Smooth muscle cell (in vitro differentiated cells): ENCODE data around the gene CACNA1C. TPM values are rescaled to one million over a fixed set of nuclear protein-coding genes. Genes with fewer than 3 reads are reported as not detected.

ENCODE experiments used
- DNase-seq: peaks from one replicate; lab custom pipeline; 2025; ENCODE audit not compliant: unreplicated experiment; lab: John Stamatoyannopoulos, UW
- H2AFZ ChIP-seq: fragments of 200-600 bp; sonication (generic); 2 replicates; pipeline ENCODE4 v1.6.0; 2016; ENCODE audit warnings: antibody characterized with exemption, low read depth, mild to moderate bottlenecking
- H3F3A ChIP-seq: fragments of 200-600 bp; sonication (generic); 2 replicates; pipeline ENCODE4 v1.6.0; 2017; ENCODE audit warnings: antibody characterized with exemption, low read depth
- H3K27ac ChIP-seq: fragments of 200-600 bp; sonication (generic); 2 replicates; pipeline ENCODE4 v1.5.1; 2016; ENCODE audit warnings: low read depth, mild to moderate bottlenecking
- H3K27me3 ChIP-seq: fragments of 200-600 bp; sonication (generic); 2 replicates; pipeline ENCODE4 v1.6.1; 2016; ENCODE audit warnings: low read depth, mild to moderate bottlenecking
- H3K36me3 ChIP-seq: fragments of 200-600 bp; sonication (generic); 2 replicates; pipeline ENCODE4 v1.5.1; 2016; ENCODE audit warnings: low read depth
- H3K4me1 ChIP-seq: fragments of 200-600 bp; sonication (generic); 2 replicates; pipeline ENCODE4 v1.5.1; 2016; ENCODE audit warnings: low read depth
- H3K4me2 ChIP-seq: fragments of 200-600 bp; sonication (generic); 2 replicates; pipeline ENCODE4 v1.6.0; 2016; ENCODE audit warnings: mild to moderate bottlenecking
- H3K4me3 ChIP-seq: fragments of 200-600 bp; sonication (generic); 2 replicates; pipeline ENCODE4 v1.5.1; 2016; ENCODE audit warnings: mild to moderate bottlenecking
- H3K79me2 ChIP-seq: fragments of 200-600 bp; sonication (generic); 2 replicates; pipeline ENCODE4 v1.6.0; 2016; ENCODE audit warnings: low read depth, mild to moderate bottlenecking
- H3K9ac ChIP-seq: fragments of 200-600 bp; sonication (generic); 2 replicates; pipeline ENCODE4 v1.6.0; 2016; ENCODE audit warnings: low read depth
- H3K9me3 ChIP-seq: fragments of 200-600 bp; sonication (generic); replicated peaks from 2 replicates; pipeline ENCODE4 v1.5.1; 2016; ENCODE audit warnings: low read depth
- H4K20me1 ChIP-seq: fragments of 200-600 bp; sonication (generic); 2 replicates; pipeline ENCODE4 v1.6.0; 2016; ENCODE audit warnings: low read depth
- WGBS: methylation state at CpG from one replicate; pipeline ENCODE4 v1.1.7; 2016; ENCODE audit warnings: low lambda C conversion rate; 5-methylcytosine and 5-hydroxymethylcytosine counted together
- polyA plus RNA-seq: library from polyadenylated mRNA; unstranded; fragments of >200 nt; fragmentation: Nextera tagmentation; extraction: Ambion mirVana; gene quantifications from 2 replicates; pipeline ENCODE4 v1.2.1, GENCODE V29; 2016
- total RNA-seq: library from RNA; depleted of rRNA; stranded (reverse); fragments of >200 nt; gene quantifications from 2 replicates; pipeline ENCODE4 v1.2.3, GENCODE V29; 2014
- TF ChIP-seq, protein P1 (sequence below): fragments of 200-600 bp; sonication (generic); IDR thresholded peaks from 2 replicates; pipeline ENCODE4 v1.5.1; 2017; ENCODE audit warnings: borderline replicate concordance, mild to moderate bottlenecking, antibody characterized with exemption; ENCODE audit not compliant: insufficient read depth, poor library complexity, severe bottlenecking

Gene CACNA1C
- total and polyA plus RNA-seq, 2 experiments from 2014 or later, result 1.6 to 4.5 TPM

DNA sequence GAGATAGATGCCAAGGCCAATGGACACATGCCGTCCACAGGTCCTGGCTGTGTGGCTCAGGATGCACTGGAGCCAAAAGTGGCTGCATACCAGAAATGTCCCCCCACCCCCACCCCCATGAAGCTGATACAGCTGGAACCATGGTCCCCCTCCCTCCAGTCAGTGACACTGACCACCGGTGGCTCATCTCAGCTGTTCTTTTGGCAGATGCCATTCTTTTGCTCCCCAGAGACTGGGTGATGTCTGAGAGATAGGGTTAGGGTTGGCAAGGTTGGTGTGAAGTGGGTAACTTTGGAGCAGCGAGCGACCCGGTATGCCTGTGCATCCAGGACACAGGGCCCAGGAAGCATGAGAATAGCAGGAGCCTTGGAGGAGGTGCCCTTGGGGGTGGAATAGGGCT lies 285.6 kb downstream of the CACNA1C start:
- no peak for DNase-seq
- TF ChIP-seq, protein P1, sequence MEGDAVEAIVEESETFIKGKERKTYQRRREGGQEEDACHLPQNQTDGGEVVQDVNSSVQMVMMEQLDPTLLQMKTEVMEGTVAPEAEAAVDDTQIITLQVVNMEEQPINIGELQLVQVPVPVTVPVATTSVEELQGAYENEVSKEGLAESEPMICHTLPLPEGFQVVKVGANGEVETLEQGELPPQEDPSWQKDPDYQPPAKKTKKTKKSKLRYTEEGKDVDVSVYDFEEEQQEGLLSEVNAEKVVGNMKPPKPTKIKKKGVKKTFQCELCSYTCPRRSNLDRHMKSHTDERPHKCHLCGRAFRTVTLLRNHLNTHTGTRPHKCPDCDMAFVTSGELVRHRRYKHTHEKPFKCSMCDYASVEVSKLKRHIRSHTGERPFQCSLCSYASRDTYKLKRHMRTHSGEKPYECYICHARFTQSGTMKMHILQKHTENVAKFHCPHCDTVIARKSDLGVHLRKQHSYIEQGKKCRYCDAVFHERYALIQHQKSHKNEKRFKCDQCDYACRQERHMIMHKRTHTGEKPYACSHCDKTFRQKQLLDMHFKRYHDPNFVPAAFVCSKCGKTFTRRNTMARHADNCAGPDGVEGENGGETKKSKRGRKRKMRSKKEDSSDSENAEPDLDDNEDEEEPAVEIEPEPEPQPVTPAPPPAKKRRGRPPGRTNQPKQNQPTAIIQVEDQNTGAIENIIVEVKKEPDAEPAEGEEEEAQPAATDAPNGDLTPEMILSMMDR, result no peak
- Histone ChIP-seq H2AFZ (no peak overlapping the region), H3K9ac (peak overlapping the region; percentile 37), H3K27me3 (no peaks in the 10 kb centered on the region), H3K4me1 (peaks cover 31% of the 10 kb centered on the region), H3K4me3 (no peak overlapping the region), H3K36me3 (no peaks in the 10 kb centered on the region), H3K9me3 (no peaks in the 10 kb centered on the region), H3K4me2 (peak overlapping the region; percentile 6), H4K20me1 (no peaks in the 10 kb centered on the region), H3F3A (peaks cover 22% of the 10 kb centered on the region), H3K27ac (peak overlapping the region; percentile 73), H3K79me2 (no peaks in the 10 kb centered on the region)
- 94% methylated on average over 5 of the region's 5 CpGs for WGBS

DNA sequence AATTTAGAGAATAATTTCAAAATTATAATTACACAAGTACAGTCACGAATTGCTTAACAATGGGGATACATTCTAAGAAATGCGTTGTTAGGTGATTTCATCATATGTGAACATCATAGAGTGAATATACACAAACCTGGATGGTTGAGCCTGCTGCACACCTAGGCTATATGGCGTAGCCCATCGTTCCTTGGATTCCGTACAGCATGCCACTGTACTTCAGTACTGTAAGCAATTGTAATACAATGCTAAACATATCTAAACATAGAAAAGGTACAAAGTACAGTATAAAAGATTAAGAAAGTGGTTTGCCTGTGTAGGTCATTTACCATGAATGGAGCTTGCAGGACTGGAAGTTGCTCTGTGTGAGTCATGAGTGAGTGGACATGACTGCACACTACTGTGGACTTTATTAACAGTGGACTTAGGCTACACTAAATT lies 286.2 kb downstream of the CACNA1C start:
- Histone ChIP-seq H3K4me1 (peaks cover 29% of the 10 kb centered on the region), H3K27ac (peak overlapping the region; percentile 73), H4K20me1 (no peaks in the 10 kb centered on the region), H3F3A (peaks cover 18% of the 10 kb centered on the region), H3K9ac (peak overlapping the region; percentile 37), H3K36me3 (no peaks in the 10 kb centered on the region), H3K4me3 (no peak overlapping the region), H2AFZ (no peak overlapping the region), H3K79me2 (no peaks in the 10 kb centered on the region), H3K4me2 (peak overlapping the region; percentile 6), H3K9me3 (no peaks in the 10 kb centered on the region), H3K27me3 (no peaks in the 10 kb centered on the region)
- 85% methylated on average over 5 of the region's 5 CpGs for WGBS
- no peak for DNase-seq
- TF ChIP-seq, protein P1, result no peak

- Histone ChIP-seq H2AFZ (no peak overlapping the region), H3K9ac (peak overlapping the region; percentile 52), H4K20me1 (no peaks in the 10 kb centered on the region), H3K4me2 (peak overlapping the region; percentile 22), H3K27ac (peak overlapping the region; percentile 81), H3K36me3 (no peaks in the 10 kb centered on the region), H3F3A (peaks cover 18% of the 10 kb centered on the region), H3K27me3 (no peaks in the 10 kb centered on the region), H3K4me1 (peaks cover 25% of the 10 kb centered on the region), H3K79me2 (no peaks in the 10 kb centered on the region), H3K4me3 (no peak overlapping the region), H3K9me3 (no peaks in the 10 kb centered on the region)
- TF ChIP-seq, protein P1, result no peak
- WGBS, result 69% methylated on average over 15 of the region's 15 CpGs
- DNase-seq, result no peak
Observed at GRCh38 chr12:2341051-2341751, 288.4 kb downstream of the CACNA1C start.

DNA sequence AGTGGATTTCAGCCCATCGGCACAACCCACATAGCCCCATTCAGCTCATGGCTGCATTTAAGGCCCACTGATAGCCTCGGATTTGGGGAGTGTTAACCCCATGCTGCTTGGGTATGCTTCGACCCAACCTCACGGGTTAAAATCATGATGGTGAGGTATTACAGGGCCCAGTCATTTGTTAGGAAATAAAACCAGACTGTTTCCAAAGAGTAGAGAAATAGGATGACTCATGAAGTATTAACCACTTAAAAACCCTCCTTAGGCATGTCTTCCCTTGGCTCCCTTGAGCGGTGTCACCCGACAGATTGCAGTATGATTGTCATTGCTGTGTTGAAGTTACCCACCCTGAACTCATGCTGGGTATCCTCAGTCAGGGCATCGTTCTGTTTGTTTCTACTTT lies 289.1 kb downstream of the CACNA1C start:
- Histone ChIP-seq H3K36me3 (no peaks in the 10 kb centered on the region), H3K27ac (peak overlapping the region; percentile 81), H3F3A (peaks cover 15% of the 10 kb centered on the region), H3K9ac (peak overlapping the region; percentile 52), H3K79me2 (no peaks in the 10 kb centered on the region), H3K4me1 (peaks cover 22% of the 10 kb centered on the region), H3K4me3 (no peak overlapping the region), H3K4me2 (peak overlapping the region; percentile 22), H2AFZ (no peak overlapping the region), H4K20me1 (no peaks in the 10 kb centered on the region), H3K9me3 (no peaks in the 10 kb centered on the region), H3K27me3 (no peaks in the 10 kb centered on the region)
- 16% methylated on average over 7 of the region's 7 CpGs for WGBS
- TF ChIP-seq, protein P1, result no peak
- DNase-seq, result no peak
